Tibial nerve (tissue), 4 donors: ENCODE measurements around the gene RASA4.
"Not testable (repeated sequence)": the region's sequence is repeated elsewhere in the genome, so short reads cannot be mapped to it uniquely, and the experiment has no call there.

Source experiments
- CTCF ChIP-seq, 5 experiments: fragments of 200-600 bp in 3 of 5; fragments of 450-650 bp in 2 of 5; sonication (generic) in 3 of 5; IDR thresholded peaks; one replicate each; pipeline ENCODE4 v1.5.1; 2016 to 2019; ENCODE audit warnings: antibody characterized with exemption in 5 of 5, mild to moderate bottlenecking in 3 of 5, moderate library complexity in 2 of 5
- EP300 ChIP-seq, 2 donors: sonication (generic); formaldehyde crosslinking; IDR thresholded peaks; one replicate each; pipeline ENCODE4 v1.6.1; 2017; ENCODE audit warnings: antibody characterized with exemption in 2 of 2, mild to moderate bottlenecking in 1 of 2

- not testable (repeated sequence) for TF ChIP-seq CTCF, EP300 (IDR thresholded peaks at IDR 0.05)
Observed at GRCh38 chr7:102524803-102525202, 91.8 kb downstream of the RASA4 start.
